Esophagus muscularis mucosa (tissue), 4 donors: ENCODE results near the gene GPC5. TPM values are rescaled to one million over a fixed set of nuclear protein-coding genes. Genes with fewer than 3 reads are reported as not detected.

Experiments
- DNase-seq: peaks from one replicate; pipeline ENCODE4 v3.0.0-alpha.2; 2017; ENCODE audit errors: extremely low spot score
- H3K27ac ChIP-seq, 4 donors: fragments of 200-600 bp; sonication (generic); replicated peaks in 1 of 4; 1 replicate in 3 of 4; 2 replicates in 1 of 4; pipeline ENCODE4 v1.5.1; 2016 to 2019; ENCODE audit warnings: mild to moderate bottlenecking in 1 of 4
- H3K27me3 ChIP-seq, 4 donors: fragments of 200-600 bp; sonication (generic); one replicate each; pipeline versions ENCODE4 v1.5.1 to v1.6.0; 2016 to 2019
- H3K36me3 ChIP-seq, 4 donors: fragments of 200-600 bp; sonication (generic); one replicate each; pipeline ENCODE4 v1.5.1; 2016 to 2019
- H3K4me1 ChIP-seq, 4 donors: fragments of 200-600 bp; sonication (generic); one replicate each; pipeline ENCODE4 v1.5.1; 2016 to 2019
- H3K4me3 ChIP-seq, 4 donors: fragments of 200-600 bp; sonication (generic); 1 replicate in 2 of 4; 2 replicates in 2 of 4; pipeline ENCODE4 v1.5.1; 2016 to 2019; ENCODE audit warnings: mild to moderate bottlenecking in 4 of 4, moderate library complexity in 1 of 4
- H3K9me3 ChIP-seq, 4 donors: fragments of 200-600 bp; sonication (generic); 1 replicate in 3 of 4; 2 replicates in 1 of 4; pipeline ENCODE4 v1.5.1; 2016 to 2019
- CTCF ChIP-seq, 3 experiments: fragments of 200-600 bp in 2 of 3; fragments of 450-650 bp in 1 of 3; sonication (generic) in 2 of 3; IDR thresholded peaks; one replicate each; pipeline ENCODE4 v1.5.1; 2017 to 2019; ENCODE audit warnings: antibody characterized with exemption in 3 of 3, mild to moderate bottlenecking in 2 of 3, moderate library complexity in 1 of 3
- EP300 ChIP-seq: sonication (generic); formaldehyde crosslinking; IDR thresholded peaks from one replicate; pipeline ENCODE4 v1.6.1; 2017; ENCODE audit warnings: antibody characterized with exemption
- POLR2A ChIP-seq: fragments of 450-650 bp; IDR thresholded peaks from one replicate; pipeline ENCODE4 v1.6.1; 2017; ENCODE audit warnings: antibody characterized with exemption, moderate library complexity, mild to moderate bottlenecking, low read depth
- POLR2AphosphoS5 ChIP-seq, 2 donors: sonication (generic); formaldehyde crosslinking; IDR thresholded peaks; one replicate each; pipeline ENCODE4 v1.6.1; 2017; ENCODE audit warnings: antibody characterized with exemption in 2 of 2
- WGBS: methylation state at CpG from one replicate; pipeline ENCODE4 v1.1.5; 2018; 5-methylcytosine and 5-hydroxymethylcytosine counted together
- intact Hi-C: fragments of 100-400 bp; cut with DNase I; formaldehyde crosslinking; loops from one replicate; pipeline ENCODE4 v1.15.1; 2023
- total RNA-seq, 4 donors: library from RNA; depleted of rRNA; stranded (reverse); fragments of >200 nt; gene quantifications; one replicate each; pipeline versions ENCODE4 v1.1.0 to v1.2.1, GENCODE V29; 2016

The GPC5 gene
- total RNA-seq, 4 donors from 2014 or later = 0.13 to 0.42 (median 0.33) TPM; not detected in 1

- Histone ChIP-seq H3K27me3 (no peaks in the 10 kb centered on the region), H3K9me3 (no peaks in the 10 kb centered on the region), H3K4me3 (no peak overlapping the region), H3K27ac (no peak overlapping the region), H3K4me1 (no peaks in the 10 kb centered on the region), H3K36me3 (no peaks in the 10 kb centered on the region)
- no peak for DNase-seq
- intact Hi-C loops = no loop called here
- no peak for TF ChIP-seq POLR2AphosphoS5 (IDR thresholded peaks at IDR 0.05)
- no peak for TF ChIP-seq POLR2A
- no peak for TF ChIP-seq EP300
- no peak for TF ChIP-seq CTCF (IDR thresholded peaks at IDR 0.05)
These were observed 1062.1 kb downstream of the GPC5 start for GRCh38 chr13:92460479-92460878.

GRCh38 chr13:92461402-92461801, 1063.0 kb downstream of the GPC5 start:
- intact Hi-C loops = no loop called here
- no peaks in the 10 kb centered on the region for H3K27me3 ChIP-seq
- no peaks in the 10 kb centered on the region for H3K36me3 ChIP-seq
- no peak for TF ChIP-seq CTCF (IDR thresholded peaks at IDR 0.05)
- TF ChIP-seq POLR2AphosphoS5 (IDR thresholded peaks at IDR 0.05) = no peak
- TF ChIP-seq EP300 = no peak
- no peak for TF ChIP-seq POLR2A
- no peaks in the 10 kb centered on the region for H3K4me1 ChIP-seq
- H3K4me3 ChIP-seq = no peak overlapping the region
- no peaks in the 10 kb centered on the region for H3K9me3 ChIP-seq
- WGBS = 93% methylated on average over 3 of the region's 3 CpGs
- H3K27ac ChIP-seq = no peak overlapping the region
- DNase-seq = no peak

- 81% methylated on average over 5 of the region's 5 CpGs for WGBS
- no peaks in the 10 kb centered on the region for H3K9me3 ChIP-seq
- TF ChIP-seq POLR2A (no peak), POLR2AphosphoS5 (IDR thresholded peaks at IDR 0.05) (no peak), CTCF (IDR thresholded peaks at IDR 0.05) (no peak), EP300 (no peak)
- no peak for DNase-seq
- H3K4me1 ChIP-seq = no peaks in the 10 kb centered on the region
- H3K27ac ChIP-seq = no peak overlapping the region
- H3K36me3 ChIP-seq = no peaks in the 10 kb centered on the region
- H3K27me3 ChIP-seq = no peaks in the 10 kb centered on the region
- intact Hi-C loops = no loop called here
- no peak overlapping the region for H3K4me3 ChIP-seq
These were observed 1063.4 kb downstream of the GPC5 start for GRCh38 chr13:92461831-92462230.

- Histone ChIP-seq H3K4me3 (no peak overlapping the region), H3K27ac (no peak overlapping the region), H3K27me3 (no peaks in the 10 kb centered on the region), H3K36me3 (no peaks in the 10 kb centered on the region), H3K9me3 (no peaks in the 10 kb centered on the region), H3K4me1 (no peaks in the 10 kb centered on the region)
- intact Hi-C loops = no loop called here
- DNase-seq = no peak
- WGBS = 39% methylated on average over 7 of the region's 7 CpGs
- TF ChIP-seq POLR2A (no peak), POLR2AphosphoS5 (IDR thresholded peaks at IDR 0.05) (no peak), CTCF (IDR thresholded peaks at IDR 0.05) (no peak), EP300 (no peak)
These were observed 1064.7 kb downstream of the GPC5 start for GRCh38 chr13:92463134-92463533.

GRCh38 chr13:92473765-92474475, 1075.5 kb downstream of the GPC5 start:
- H3K27me3 ChIP-seq = no peaks in the 10 kb centered on the region
- H3K4me1 ChIP-seq = no peaks in the 10 kb centered on the region
- H3K9me3 ChIP-seq = no peaks in the 10 kb centered on the region
- no peak overlapping the region for H3K27ac ChIP-seq
- H3K36me3 ChIP-seq = no peaks in the 10 kb centered on the region
- 92% methylated on average over 3 of the region's 3 CpGs for WGBS
- no peak for DNase-seq
- no peak for TF ChIP-seq POLR2AphosphoS5 (IDR thresholded peaks at IDR 0.05)
- TF ChIP-seq CTCF (IDR thresholded peaks at IDR 0.05) = no peak
- TF ChIP-seq POLR2A = no peak
- TF ChIP-seq EP300 = no peak
- H3K4me3 ChIP-seq = no peak overlapping the region
- intact Hi-C loops = no loop called here
